Erythroblast (primary cell): ENCODE data around the gene IPO13.

ENCODE experiments used
- GATA1 ChIP-seq: IDR thresholded peaks from 2 replicates; pipeline ENCODE4 v1.6.1; 2011; ENCODE audit warnings: low read depth, mild to moderate bottlenecking, control low read depth, low read length, moderate library complexity
- POLR2A ChIP-seq: IDR thresholded peaks from 2 replicates; pipeline ENCODE4 v1.6.1; 2011; ENCODE audit warnings: mild to moderate bottlenecking, low read length

GRCh38 chr1:43933386-43934100 lies 13.2 kb upstream of the IPO13 start, which contains the start of gene ARTN:
- TF ChIP-seq POLR2A, result no peak
- TF ChIP-seq GATA1, result no peak
